ENCODE data around the gene ERC2. TPM values are rescaled to one million over a fixed set of nuclear protein-coding genes. Genes with fewer than 3 reads are reported as not detected.
"Not testable (repeated sequence)": the region's sequence is repeated elsewhere in the genome, so short reads cannot be mapped to it uniquely, and the experiment has no call there.

ERC2 gene
- total RNA-seq, 2 donors from 2014 or later = 16.1 to 22.8 TPM

GRCh38 chr3:55854494-55854893, 613.8 kb downstream of the ERC2 start:
- TF ChIP-seq CTCF (conservative IDR thresholded peaks at IDR 0.05) = no peak
- H3K4me1 Mint-ChIP-seq = no peaks in the 10 kb centered on the region
- no peak overlapping the region for H3K4me3 ChIP-seq (ENCODE audit: low read length)
- H3K27me3 Mint-ChIP-seq (ENCODE audit: insufficient read depth) = no peaks in the 10 kb centered on the region
- H3K27ac ChIP-seq (ENCODE audit: low read depth, low read length) = peak overlapping the region; percentile 72
- H3K36me3 ChIP-seq (ENCODE audit: control insufficient read depth, insufficient read depth, low read length) = no peaks in the 10 kb centered on the region
- DNase-seq = no peak
- 60 to 73% methylated on average over 1 to 5 of the region's 5 CpGs for WGBS, 2 experiments (ENCODE audit: insufficient coverage in 1 of 2, insufficient read length in 1 of 2)
- H3K36me3 Mint-ChIP-seq (ENCODE audit: low read depth) = no peaks in the 10 kb centered on the region
- peak overlapping the region; percentile 3 for H3K27ac Mint-ChIP-seq
- H3K27me3 ChIP-seq (ENCODE audit: control insufficient read depth, insufficient read depth, low read length, poor library complexity, severe bottlenecking) = no peaks in the 10 kb centered on the region
- H3K9me3 Mint-ChIP-seq = no peaks in the 10 kb centered on the region
- no peaks in the 10 kb centered on the region for H3K4me1 ChIP-seq (ENCODE audit: control insufficient read depth, insufficient read depth, low read length)
- no peak overlapping the region for H3K9ac ChIP-seq (ENCODE audit: extremely low read depth, low read length, poor library complexity, severe bottlenecking)
- H3K9me3 ChIP-seq (ENCODE audit: control insufficient read depth, low read length) = no peaks in the 10 kb centered on the region
- no peak overlapping the region for H3K4me3 Mint-ChIP-seq

- Mint-ChIP-seq H3K9me3 (no peaks in the 10 kb centered on the region), H3K36me3 (ENCODE audit: low read depth) (no peaks in the 10 kb centered on the region), H3K27ac (no peak overlapping the region), H3K4me1 (no peaks in the 10 kb centered on the region), H3K27me3 (ENCODE audit: insufficient read depth) (no peaks in the 10 kb centered on the region), H3K4me3 (no peak overlapping the region)
- H3K4me3 ChIP-seq (ENCODE audit: low read length) = no peak overlapping the region
- 100% methylated on average over 2 of the region's 2 CpGs; no CpG with 5 or more reads in 1 of the 2 experiments for WGBS, 2 experiments (ENCODE audit: insufficient coverage in 1 of 2, insufficient read length in 1 of 2)
- H3K9me3 ChIP-seq (ENCODE audit: control insufficient read depth, low read length) = no peaks in the 10 kb centered on the region
- H3K4me1 ChIP-seq (ENCODE audit: control insufficient read depth, insufficient read depth, low read length) = no peaks in the 10 kb centered on the region
- no peak overlapping the region for H3K27ac ChIP-seq (ENCODE audit: low read depth, low read length)
- no peak for DNase-seq
- H3K9ac ChIP-seq (ENCODE audit: extremely low read depth, low read length, poor library complexity, severe bottlenecking) = no peak overlapping the region
- H3K27me3 ChIP-seq (ENCODE audit: control insufficient read depth, insufficient read depth, low read length, poor library complexity, severe bottlenecking) = no peaks in the 10 kb centered on the region
- H3K36me3 ChIP-seq (ENCODE audit: control insufficient read depth, insufficient read depth, low read length) = no peaks in the 10 kb centered on the region
- TF ChIP-seq CTCF (conservative IDR thresholded peaks at IDR 0.05) = no peak
Measured at GRCh38 chr3:55852326-55852725, 615.9 kb downstream of the ERC2 start.

- no peaks in the 10 kb centered on the region for H3K27me3 Mint-ChIP-seq (ENCODE audit: insufficient read depth)
- no peaks in the 10 kb centered on the region for H3K4me1 Mint-ChIP-seq
- Histone ChIP-seq H3K27me3 (ENCODE audit: control insufficient read depth, insufficient read depth, low read length, poor library complexity, severe bottlenecking) (no peaks in the 10 kb centered on the region), H3K4me3 (ENCODE audit: low read length) (no peak overlapping the region), H3K36me3 (ENCODE audit: control insufficient read depth, insufficient read depth, low read length) (no peaks in the 10 kb centered on the region), H3K27ac (ENCODE audit: low read depth, low read length) (peak overlapping the region; percentile 45), H3K9me3 (ENCODE audit: control insufficient read depth, low read length) (peaks cover 9% of the 10 kb centered on the region), H3K9ac (ENCODE audit: extremely low read depth, low read length, poor library complexity, severe bottlenecking) (no peak overlapping the region), H3K4me1 (ENCODE audit: control insufficient read depth, insufficient read depth, low read length) (no peaks in the 10 kb centered on the region)
- DNase-seq = no peak
- TF ChIP-seq CTCF (conservative IDR thresholded peaks at IDR 0.05) = no peak
- no peak overlapping the region for H3K4me3 Mint-ChIP-seq
- H3K27ac Mint-ChIP-seq = no peak overlapping the region
- peaks cover 27% of the 10 kb centered on the region for H3K9me3 Mint-ChIP-seq
- WGBS, 2 experiments (ENCODE audit: insufficient coverage in 1 of 2, insufficient read length in 1 of 2) = 50 to 77% methylated on average over 2 to 3 of the region's 3 CpGs
- peaks cover 4% of the 10 kb centered on the region for H3K36me3 Mint-ChIP-seq (ENCODE audit: low read depth)
Measured at GRCh38 chr3:55842204-55842603, 626.1 kb downstream of the ERC2 start.

GRCh38 chr3:55831876-55832275, 636.4 kb downstream of the ERC2 start:
- H3K27me3 ChIP-seq (ENCODE audit: control insufficient read depth, insufficient read depth, low read length, poor library complexity, severe bottlenecking); H3K4me1 ChIP-seq (ENCODE audit: control insufficient read depth, insufficient read depth, low read length); H3K4me1 Mint-ChIP-seq; H3K9ac ChIP-seq (ENCODE audit: extremely low read depth, low read length, poor library complexity, severe bottlenecking); H3K4me3 ChIP-seq (ENCODE audit: low read length); H3K36me3 ChIP-seq (ENCODE audit: control insufficient read depth, insufficient read depth, low read length); H3K4me3 Mint-ChIP-seq; H3K27ac Mint-ChIP-seq; DNase-seq; H3K36me3 Mint-ChIP-seq (ENCODE audit: low read depth); H3K27me3 Mint-ChIP-seq (ENCODE audit: insufficient read depth): not testable (repeated sequence)
- WGBS, 2 experiments (ENCODE audit: insufficient coverage in 1 of 2, insufficient read length in 1 of 2) = 35 to 76% methylated on average over 4 to 13 of the region's 13 CpGs
- Histone ChIP-seq H3K27ac (ENCODE audit: low read depth, low read length) (peak overlapping the region; percentile 24), H3K9me3 (ENCODE audit: control insufficient read depth, low read length) (peaks cover 14% of the 10 kb centered on the region)
- peaks cover 22% of the 10 kb centered on the region for H3K9me3 Mint-ChIP-seq
